ENCODE results near the gene MFSD2A.

MFSD2A gene

GRCh38 chr1:39949891-39950290 lies 5.1 kb upstream of the MFSD2A start:
- Histone ChIP-seq H4K8ac (ENCODE audit: low read length) (no peak overlapping the region), H2AK5ac (ENCODE audit: low read length, severe bottlenecking) (no peak overlapping the region), H2AFZ (ENCODE audit: low read depth, low read length) (no peak overlapping the region), H2BK12ac (ENCODE audit: low read length in 2 of 2) (no peak overlapping the region), H3K27ac (ENCODE audit: low read length, poor library complexity, severe bottlenecking) (no peak overlapping the region), H3K4me3 (ENCODE audit: insufficient read depth in 1 of 2, low read depth in 1 of 2, low read length in 2 of 2) (no peak overlapping the region), H4K91ac (ENCODE audit: low read length) (no peak overlapping the region), H2BK120ac (ENCODE audit: low read depth, low read length) (no peak overlapping the region), H3K4me2 (ENCODE audit: low read length, poor library complexity, severe bottlenecking) (no peak overlapping the region), H3K4me1 (ENCODE audit: control insufficient read depth, insufficient read depth, low read depth, low read length) (peaks cover 2% of the 10 kb centered on the region), H3K18ac (ENCODE audit: low read depth in 1 of 2, low read length in 2 of 2) (no peak overlapping the region), H2BK15ac (ENCODE audit: low read depth, poor library complexity, severe bottlenecking) (no peak overlapping the region), H3K79me1 (replicated peaks; ENCODE audit: low read length, poor library complexity, severe bottlenecking) (no peaks in the 10 kb centered on the region), H3K36me3 (ENCODE audit: control insufficient read depth in 1 of 2, insufficient read depth in 2 of 2, low read depth in 1 of 2, low read length in 2 of 2) (no peaks in the 10 kb centered on the region), H3K4ac (ENCODE audit: low read depth in 1 of 2, low read length in 2 of 2) (no peak overlapping the region), H2BK5ac (ENCODE audit: low read depth, low read length, poor library complexity, severe bottlenecking) (no peak overlapping the region), H3K9me3 (ENCODE audit: control insufficient read depth, low read length) (no peaks in the 10 kb centered on the region), H3K23ac (ENCODE audit: low read length in 2 of 2) (no peak overlapping the region), H3K9ac (ENCODE audit: low read length) (no peak overlapping the region), H3K27me3 (ENCODE audit: control insufficient read depth in 1 of 2, insufficient read depth in 1 of 2, low read length in 2 of 2) (peaks cover 9 to 12% of the 10 kb centered on the region in 2 experiments), H3K14ac (ENCODE audit: low read length in 2 of 2) (no peak overlapping the region)
- 89% methylated on average over 2 of the region's 2 CpGs for WGBS
- DNase-seq: no peak

GRCh38 chr1:39951926-39952325 lies 3.0 kb upstream of the MFSD2A start:
- Histone ChIP-seq H3K23ac (ENCODE audit: low read length in 2 of 2) (no peak overlapping the region), H3K27me3 (ENCODE audit: control insufficient read depth in 1 of 2, insufficient read depth in 1 of 2, low read length in 2 of 2) (peaks cover 8 to 9% of the 10 kb centered on the region in 2 experiments), H3K9me3 (ENCODE audit: control insufficient read depth, low read length) (no peaks in the 10 kb centered on the region), H2BK12ac (ENCODE audit: low read length in 2 of 2) (no peak overlapping the region), H3K4ac (ENCODE audit: low read depth in 1 of 2, low read length in 2 of 2) (no peak overlapping the region), H2BK5ac (ENCODE audit: low read depth, low read length, poor library complexity, severe bottlenecking) (no peak overlapping the region), H2BK120ac (ENCODE audit: low read depth, low read length) (no peak overlapping the region), H3K14ac (ENCODE audit: low read length in 2 of 2) (no peak overlapping the region), H3K27ac (ENCODE audit: low read length, poor library complexity, severe bottlenecking) (no peak overlapping the region), H4K8ac (ENCODE audit: low read length) (no peak overlapping the region), H3K4me2 (ENCODE audit: low read length, poor library complexity, severe bottlenecking) (no peak overlapping the region), H2AK5ac (ENCODE audit: low read length, severe bottlenecking) (no peak overlapping the region), H3K9ac (ENCODE audit: low read length) (no peak overlapping the region), H3K4me3 (ENCODE audit: insufficient read depth in 1 of 2, low read depth in 1 of 2, low read length in 2 of 2) (no peak overlapping the region), H3K79me1 (replicated peaks; ENCODE audit: low read length, poor library complexity, severe bottlenecking) (peaks cover 6% of the 10 kb centered on the region), H4K91ac (ENCODE audit: low read length) (no peak overlapping the region), H3K18ac (ENCODE audit: low read depth in 1 of 2, low read length in 2 of 2) (no peak overlapping the region), H3K4me1 (ENCODE audit: control insufficient read depth, insufficient read depth, low read depth, low read length) (peaks cover 12% of the 10 kb centered on the region), H2AFZ (ENCODE audit: low read depth, low read length) (no peak overlapping the region), H3K36me3 (ENCODE audit: control insufficient read depth in 1 of 2, insufficient read depth in 2 of 2, low read depth in 1 of 2, low read length in 2 of 2) (no peaks in the 10 kb centered on the region), H2BK15ac (ENCODE audit: low read depth, poor library complexity, severe bottlenecking) (no peak overlapping the region)
- DNase-seq: no peak
- no CpG with 5 or more reads among the region's 3 CpGs for WGBS

GRCh38 chr1:39952359-39953110 lies 2.4 kb upstream of the MFSD2A start:
- no peak overlapping the region for H3K27ac ChIP-seq (ENCODE audit: low read length, poor library complexity, severe bottlenecking)
- WGBS: 81% methylated on average over 8 of the region's 8 CpGs
- no peak overlapping the region for H3K23ac ChIP-seq (ENCODE audit: low read length in 2 of 2)
- H3K18ac ChIP-seq (ENCODE audit: low read depth in 1 of 2, low read length in 2 of 2): no peak overlapping the region
- H3K4ac ChIP-seq (ENCODE audit: low read depth in 1 of 2, low read length in 2 of 2): no peak overlapping the region
- no peak overlapping the region for H3K9ac ChIP-seq (ENCODE audit: low read length)
- H2AFZ ChIP-seq (ENCODE audit: low read depth, low read length): no peak overlapping the region
- no peak overlapping the region for H4K91ac ChIP-seq (ENCODE audit: low read length)
- H3K36me3 ChIP-seq (ENCODE audit: control insufficient read depth in 1 of 2, insufficient read depth in 2 of 2, low read depth in 1 of 2, low read length in 2 of 2): no peaks in the 10 kb centered on the region
- no peak overlapping the region for H2BK120ac ChIP-seq (ENCODE audit: low read depth, low read length)
- peaks cover 2 to 3% of the 10 kb centered on the region in 2 experiments for H3K27me3 ChIP-seq (ENCODE audit: control insufficient read depth in 1 of 2, insufficient read depth in 1 of 2, low read length in 2 of 2)
- H3K4me1 ChIP-seq (ENCODE audit: control insufficient read depth, insufficient read depth, low read depth, low read length): peaks cover 15% of the 10 kb centered on the region
- H2BK15ac ChIP-seq (ENCODE audit: low read depth, poor library complexity, severe bottlenecking): no peak overlapping the region
- no peaks in the 10 kb centered on the region for H3K9me3 ChIP-seq (ENCODE audit: control insufficient read depth, low read length)
- no peak overlapping the region for H2BK12ac ChIP-seq (ENCODE audit: low read length in 2 of 2)
- H3K14ac ChIP-seq (ENCODE audit: low read length in 2 of 2): no peak overlapping the region
- peak; percentile 30 for DNase-seq
- H2AK5ac ChIP-seq (ENCODE audit: low read length, severe bottlenecking): no peak overlapping the region
- H2BK5ac ChIP-seq (ENCODE audit: low read depth, low read length, poor library complexity, severe bottlenecking): no peak overlapping the region
- H4K8ac ChIP-seq (ENCODE audit: low read length): no peak overlapping the region
- H3K79me1 ChIP-seq (replicated peaks; ENCODE audit: low read length, poor library complexity, severe bottlenecking): peaks cover 10% of the 10 kb centered on the region
- H3K4me2 ChIP-seq (ENCODE audit: low read length, poor library complexity, severe bottlenecking): no peak overlapping the region
- no peak overlapping the region for H3K4me3 ChIP-seq (ENCODE audit: insufficient read depth in 1 of 2, low read depth in 1 of 2, low read length in 2 of 2)

DNA sequence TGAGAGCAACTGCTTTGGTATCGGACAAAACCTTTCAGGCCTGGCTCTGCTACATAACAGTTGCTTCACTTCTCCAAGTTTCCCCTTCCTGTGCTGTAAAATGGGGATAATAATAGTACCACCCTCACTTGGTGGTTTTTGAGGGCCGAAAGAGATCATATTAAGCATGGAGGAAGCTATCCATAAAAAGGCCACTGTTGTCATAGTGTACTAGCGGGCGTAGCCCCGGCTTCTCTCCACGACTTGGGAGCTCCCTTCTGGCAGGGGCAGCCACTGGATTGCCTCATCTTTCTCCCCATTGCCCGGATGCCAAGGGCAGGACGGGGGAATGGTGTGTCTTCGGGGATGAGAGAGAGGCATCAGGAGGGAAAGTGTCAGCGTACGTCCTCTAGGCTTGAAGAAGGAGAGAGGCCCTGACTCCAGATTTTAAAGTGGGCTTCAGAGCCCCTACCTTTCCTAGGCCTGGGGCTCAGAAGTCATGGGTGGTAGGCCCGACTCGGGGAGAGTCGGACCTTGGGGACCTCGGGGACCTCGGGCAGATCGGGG lies 548 bp upstream of the MFSD2A start:
- Histone ChIP-seq H2BK12ac (ENCODE audit: low read length in 2 of 2) (no peak overlapping the region), H3K4ac (ENCODE audit: low read depth in 1 of 2, low read length in 2 of 2) (peak overlapping the region in 1 of 2 experiments; percentile 25), H3K9me3 (ENCODE audit: control insufficient read depth, low read length) (no peaks in the 10 kb centered on the region), H2BK5ac (ENCODE audit: low read depth, low read length, poor library complexity, severe bottlenecking) (no peak overlapping the region), H2BK15ac (ENCODE audit: low read depth, poor library complexity, severe bottlenecking) (no peak overlapping the region), H3K9ac (ENCODE audit: low read length) (peak overlapping the region; percentile 83), H3K4me2 (ENCODE audit: low read length, poor library complexity, severe bottlenecking) (peak overlapping the region; percentile 99), H2BK120ac (ENCODE audit: low read depth, low read length) (no peak overlapping the region), H3K14ac (ENCODE audit: low read length in 2 of 2) (no peak overlapping the region), H2AFZ (ENCODE audit: low read depth, low read length) (no peak overlapping the region), H2AK5ac (ENCODE audit: low read length, severe bottlenecking) (no peak overlapping the region), H3K79me1 (replicated peaks; ENCODE audit: low read length, poor library complexity, severe bottlenecking) (peaks cover 12% of the 10 kb centered on the region), H3K4me1 (ENCODE audit: control insufficient read depth, insufficient read depth, low read depth, low read length) (peaks cover 15% of the 10 kb centered on the region), H3K4me3 (ENCODE audit: insufficient read depth in 1 of 2, low read depth in 1 of 2, low read length in 2 of 2) (peak overlapping the region; percentile 8 to 59), H3K18ac (ENCODE audit: low read depth in 1 of 2, low read length in 2 of 2) (no peak overlapping the region), H3K27me3 (ENCODE audit: control insufficient read depth in 1 of 2, insufficient read depth in 1 of 2, low read length in 2 of 2) (no peaks in the 10 kb centered on the region), H4K91ac (ENCODE audit: low read length) (no peak overlapping the region), H3K27ac (ENCODE audit: low read length, poor library complexity, severe bottlenecking) (no peak overlapping the region), H4K8ac (ENCODE audit: low read length) (peak overlapping the region; percentile 83), H3K23ac (ENCODE audit: low read length in 2 of 2) (no peak overlapping the region), H3K36me3 (ENCODE audit: control insufficient read depth in 1 of 2, insufficient read depth in 2 of 2, low read depth in 1 of 2, low read length in 2 of 2) (peaks cover 0 to 6% of the 10 kb centered on the region in 2 experiments)
- no peak for DNase-seq
- WGBS: 80% methylated on average over 16 of the region's 17 CpGs
